ENCODE data around the gene WBP4. TPM values are rescaled to one million over a fixed set of nuclear protein-coding genes. Genes with fewer than 3 reads are reported as not detected.
"Not testable (repeated sequence)": the region's sequence is repeated elsewhere in the genome, so short reads cannot be mapped to it uniquely, and the experiment has no call there.

The WBP4 gene
- total RNA-seq, 4 donors from 2014 or later = 6.1 to 12.6 (median 7.1) TPM

- H3K4me1 ChIP-seq = peaks cover 0 to 11% (median 0%) of the 10 kb centered on the region in 3 donors
- no peak overlapping the region for H3K4me3 ChIP-seq
- H3K9me3 ChIP-seq = no peaks in the 10 kb centered on the region
- intact Hi-C loops (cut with DNase I) = no loop called here
- TF ChIP-seq POLR2A (IDR thresholded peaks at IDR 0.05) = no peak
- TF ChIP-seq, protein P1, sequence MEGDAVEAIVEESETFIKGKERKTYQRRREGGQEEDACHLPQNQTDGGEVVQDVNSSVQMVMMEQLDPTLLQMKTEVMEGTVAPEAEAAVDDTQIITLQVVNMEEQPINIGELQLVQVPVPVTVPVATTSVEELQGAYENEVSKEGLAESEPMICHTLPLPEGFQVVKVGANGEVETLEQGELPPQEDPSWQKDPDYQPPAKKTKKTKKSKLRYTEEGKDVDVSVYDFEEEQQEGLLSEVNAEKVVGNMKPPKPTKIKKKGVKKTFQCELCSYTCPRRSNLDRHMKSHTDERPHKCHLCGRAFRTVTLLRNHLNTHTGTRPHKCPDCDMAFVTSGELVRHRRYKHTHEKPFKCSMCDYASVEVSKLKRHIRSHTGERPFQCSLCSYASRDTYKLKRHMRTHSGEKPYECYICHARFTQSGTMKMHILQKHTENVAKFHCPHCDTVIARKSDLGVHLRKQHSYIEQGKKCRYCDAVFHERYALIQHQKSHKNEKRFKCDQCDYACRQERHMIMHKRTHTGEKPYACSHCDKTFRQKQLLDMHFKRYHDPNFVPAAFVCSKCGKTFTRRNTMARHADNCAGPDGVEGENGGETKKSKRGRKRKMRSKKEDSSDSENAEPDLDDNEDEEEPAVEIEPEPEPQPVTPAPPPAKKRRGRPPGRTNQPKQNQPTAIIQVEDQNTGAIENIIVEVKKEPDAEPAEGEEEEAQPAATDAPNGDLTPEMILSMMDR (IDR thresholded peaks at IDR 0.05) = no peak
- no peak for DNase-seq
- 38 to 47% methylated on average over 2 of the region's 2 CpGs for WGBS, 2 donors
- no peaks in the 10 kb centered on the region for H3K27me3 ChIP-seq
- no peak overlapping the region for H3K27ac ChIP-seq
- H3K36me3 ChIP-seq = no peaks in the 10 kb centered on the region
Observed at GRCh38 chr13:41032691-41033376, 28.5 kb upstream of the WBP4 start.

- TF ChIP-seq, protein P1 (IDR thresholded peaks at IDR 0.05) = no peak
- no peak for TF ChIP-seq POLR2A (IDR thresholded peaks at IDR 0.05)
- Histone ChIP-seq H3K4me1 (peaks cover 0 to 11% (median 0%) of the 10 kb centered on the region in 3 donors), H3K9me3 (no peaks in the 10 kb centered on the region), H3K27me3 (no peaks in the 10 kb centered on the region), H3K36me3 (no peaks in the 10 kb centered on the region), H3K4me3 (no peak overlapping the region), H3K27ac (no peak overlapping the region)
- intact Hi-C loops (cut with DNase I) = no loop called here
- DNase-seq = no peak
- WGBS, 2 donors = 85 to 88% methylated on average over 4 of the region's 4 CpGs
Observed at GRCh38 chr13:41034382-41034781, 26.9 kb upstream of the WBP4 start.

DNA sequence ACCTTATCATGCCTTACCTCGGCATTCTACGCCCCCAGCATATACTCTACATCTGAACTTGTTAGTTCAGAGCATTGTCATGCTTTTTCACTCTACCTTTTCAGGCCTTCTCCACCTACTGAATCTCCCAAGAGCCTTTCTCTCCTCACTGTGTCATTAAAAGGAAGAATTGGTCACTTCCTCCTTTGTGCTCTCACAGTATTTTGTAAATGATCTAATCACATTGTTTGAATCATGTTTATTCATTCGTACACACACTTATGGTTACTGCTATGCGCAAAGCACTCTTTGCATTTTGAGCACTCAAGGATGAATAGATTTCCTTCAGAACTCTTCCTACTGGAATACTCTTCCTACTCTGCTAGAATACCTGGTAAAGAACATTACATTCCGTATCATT is 26.4 kb upstream of the WBP4 start:
- TF ChIP-seq POLR2A (IDR thresholded peaks at IDR 0.05) = no peak
- TF ChIP-seq, protein P1 (IDR thresholded peaks at IDR 0.05) = no peak
- H3K4me1 ChIP-seq = peaks cover 0 to 13% (median 0%) of the 10 kb centered on the region in 3 donors
- H3K27me3 ChIP-seq = no peaks in the 10 kb centered on the region
- intact Hi-C loops (cut with DNase I) = no loop called here
- 84 to 90% methylated on average over 5 of the region's 5 CpGs for WGBS, 2 donors
- DNase-seq = no peak
- H3K9me3 ChIP-seq = no peaks in the 10 kb centered on the region
- H3K4me3 ChIP-seq = no peak overlapping the region
- H3K27ac ChIP-seq = no peak overlapping the region
- no peaks in the 10 kb centered on the region for H3K36me3 ChIP-seq

- H3K27ac ChIP-seq; H3K4me3 ChIP-seq; H3K9me3 ChIP-seq; H3K36me3 ChIP-seq; intact Hi-C loops (cut with DNase I); H3K27me3 ChIP-seq; DNase-seq: not testable (repeated sequence)
- WGBS, 2 donors = 95 to 96% methylated on average over 5 of the region's 5 CpGs
- H3K4me1 ChIP-seq = peaks cover 0 to 25% (median 0%) of the 10 kb centered on the region in 3 donors
Observed at GRCh38 chr13:41036557-41036956, 24.8 kb upstream of the WBP4 start.

- DNase-seq = no peak
- H3K4me3 ChIP-seq = no peak overlapping the region
- no peak for TF ChIP-seq POLR2A (IDR thresholded peaks at IDR 0.05)
- TF ChIP-seq, protein P1 (IDR thresholded peaks at IDR 0.05) = no peak
- peaks cover 0 to 21% (median 0%) of the 10 kb centered on the region in 3 donors for H3K4me1 ChIP-seq
- intact Hi-C loops (cut with DNase I) = no loop called here
- no peaks in the 10 kb centered on the region for H3K9me3 ChIP-seq
- no peaks in the 10 kb centered on the region for H3K36me3 ChIP-seq
- H3K27ac ChIP-seq = no peak overlapping the region
- H3K27me3 ChIP-seq = no peaks in the 10 kb centered on the region
Observed at GRCh38 chr13:41039746-41040145, 21.6 kb upstream of the WBP4 start.

Data from esophagus squamous epithelium (tissue), 5 donors.